Ishikawa (cell line): Measurements from ENCODE around the gene LRBA.

Experiments used
- CEBPB ChIP-seq: IDR thresholded peaks from 2 replicates; pipeline ENCODE4 v1.6.1; 2012
- CREB1 ChIP-seq: IDR thresholded peaks from 2 replicates; pipeline ENCODE4 v1.6.1; 2012; ENCODE audit warnings: low read depth
- EGR1 ChIP-seq: IDR thresholded peaks from 2 replicates; pipeline ENCODE4 v1.6.1; 2012
- EP300 ChIP-seq: IDR thresholded peaks from 2 replicates; pipeline ENCODE4 v1.6.1; 2012; ENCODE audit warnings: borderline replicate concordance
- FOXM1 ChIP-seq: IDR thresholded peaks from 2 replicates; pipeline ENCODE4 v1.6.1; 2012; ENCODE audit warnings: low read depth, borderline replicate concordance
- MAX ChIP-seq: IDR thresholded peaks from 2 replicates; pipeline ENCODE4 v1.6.1; 2012
- NFIC ChIP-seq: IDR thresholded peaks from 2 replicates; pipeline ENCODE4 v1.6.1; 2012
- RAD21 ChIP-seq: IDR thresholded peaks from 2 replicates; pipeline ENCODE4 v1.6.1; 2012; ENCODE audit warnings: low read depth
- REST ChIP-seq: IDR thresholded peaks from 2 replicates; pipeline ENCODE4 v1.6.1; 2012; ENCODE audit warnings: low read depth, mild to moderate bottlenecking
- TAF1 ChIP-seq: IDR thresholded peaks from 2 replicates; pipeline ENCODE4 v1.6.1; 2012; ENCODE audit warnings: low read depth, mild to moderate bottlenecking
- TCF12 ChIP-seq: IDR thresholded peaks from 2 replicates; pipeline ENCODE4 v1.6.1; 2012; ENCODE audit warnings: low read depth
- TEAD4 ChIP-seq: IDR thresholded peaks from 2 replicates; pipeline ENCODE4 v1.6.1; 2012
- USF1 ChIP-seq: IDR thresholded peaks from 2 replicates; pipeline ENCODE4 v1.6.1; 2012
- YY1 ChIP-seq: IDR thresholded peaks from 2 replicates; pipeline ENCODE4 v1.6.1; 2012; ENCODE audit warnings: low read depth
- ZBTB7A ChIP-seq: IDR thresholded peaks from 2 replicates; pipeline ENCODE4 v1.6.1; 2012; ENCODE audit warnings: low read depth

Gene LRBA

DNA sequence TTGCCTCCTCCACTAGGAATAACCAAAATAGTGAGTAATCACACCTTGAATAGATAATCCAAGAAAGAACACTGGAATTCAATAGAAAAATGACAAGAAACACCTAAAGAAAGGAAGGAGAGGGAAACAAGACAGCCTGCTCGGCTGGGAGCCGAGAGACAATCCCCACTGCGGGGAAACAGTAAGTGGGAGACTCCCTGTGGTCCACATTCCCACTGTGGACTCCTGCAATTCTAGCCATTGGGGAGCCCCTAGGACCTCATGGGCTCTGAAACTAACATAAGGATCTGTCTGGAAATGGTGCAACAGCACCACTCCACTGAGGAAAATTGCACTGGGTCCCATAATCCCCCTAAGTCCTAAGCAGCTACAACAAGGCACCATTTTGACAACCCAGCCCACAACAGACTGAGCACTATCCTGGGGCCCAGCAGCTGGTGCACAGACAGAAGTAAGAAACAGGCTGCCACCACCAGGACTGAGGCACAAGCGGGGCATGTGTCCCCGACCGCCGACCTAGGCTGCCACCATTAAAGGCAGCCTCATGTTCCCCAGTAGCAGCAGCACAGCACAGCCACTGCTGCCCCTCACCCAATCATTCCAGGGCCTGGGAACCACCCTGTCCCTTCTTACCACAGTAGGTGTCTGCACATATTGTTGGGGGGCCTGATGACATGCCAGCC, 14.2 kb downstream of the LRBA start:
- no peak for TF ChIP-seq EP300
- TF ChIP-seq RAD21, result no peak
- no peak for TF ChIP-seq TAF1
- no peak for TF ChIP-seq FOXM1
- TF ChIP-seq CEBPB, result no peak
- no peak for TF ChIP-seq USF1
- TF ChIP-seq EGR1, result no peak
- TF ChIP-seq REST, result no peak
- no peak for TF ChIP-seq YY1
- TF ChIP-seq NFIC, result no peak
- no peak for TF ChIP-seq CREB1
- TF ChIP-seq MAX, result no peak
- no peak for TF ChIP-seq ZBTB7A
- no peak for TF ChIP-seq TCF12
- TF ChIP-seq TEAD4, result no peak

GRCh38 chr4:150999086-150999485, 16.0 kb downstream of the LRBA start:
- TF ChIP-seq REST (no peak), USF1 (no peak), MAX (no peak), FOXM1 (no peak), NFIC (no peak)

GRCh38 chr4:150997141-150997540, 17.9 kb downstream of the LRBA start:
- no peak for TF ChIP-seq TCF12
- no peak for TF ChIP-seq ZBTB7A
- TF ChIP-seq NFIC, result no peak
- TF ChIP-seq TAF1, result no peak
- TF ChIP-seq EP300, result no peak
- TF ChIP-seq USF1, result no peak

- no peak for TF ChIP-seq FOXM1
- no peak for TF ChIP-seq MAX
- TF ChIP-seq EGR1, result no peak
- no peak for TF ChIP-seq TAF1
- no peak for TF ChIP-seq CEBPB
- TF ChIP-seq YY1, result no peak
- no peak for TF ChIP-seq TEAD4
- no peak for TF ChIP-seq TCF12
- TF ChIP-seq NFIC, result no peak
These were observed 20.4 kb downstream of the LRBA start for GRCh38 chr4:150994721-150995120.

- TF ChIP-seq YY1 (no peak), FOXM1 (no peak), EGR1 (no peak), TAF1 (no peak), NFIC (no peak), CREB1 (no peak), MAX (no peak), ZBTB7A (no peak), EP300 (no peak), REST (no peak)
These were observed 24.1 kb downstream of the LRBA start for GRCh38 chr4:150990993-150991392.
